IMR-90 (cell line): ENCODE measurements around the gene CCL14.

ENCODE experiments used
- CTCF ChIP-seq: conservative IDR thresholded peaks from 2 replicates; pipeline ENCODE4 v1.5.1; 2012; ENCODE audit warnings: mild to moderate bottlenecking, low read depth, low read length, improper control_type of control experiment
- RAD21 ChIP-seq: IDR thresholded peaks from 2 replicates; pipeline ENCODE4 v1.6.1; 2012; ENCODE audit warnings: low read length, improper control_type of control experiment

DNA sequence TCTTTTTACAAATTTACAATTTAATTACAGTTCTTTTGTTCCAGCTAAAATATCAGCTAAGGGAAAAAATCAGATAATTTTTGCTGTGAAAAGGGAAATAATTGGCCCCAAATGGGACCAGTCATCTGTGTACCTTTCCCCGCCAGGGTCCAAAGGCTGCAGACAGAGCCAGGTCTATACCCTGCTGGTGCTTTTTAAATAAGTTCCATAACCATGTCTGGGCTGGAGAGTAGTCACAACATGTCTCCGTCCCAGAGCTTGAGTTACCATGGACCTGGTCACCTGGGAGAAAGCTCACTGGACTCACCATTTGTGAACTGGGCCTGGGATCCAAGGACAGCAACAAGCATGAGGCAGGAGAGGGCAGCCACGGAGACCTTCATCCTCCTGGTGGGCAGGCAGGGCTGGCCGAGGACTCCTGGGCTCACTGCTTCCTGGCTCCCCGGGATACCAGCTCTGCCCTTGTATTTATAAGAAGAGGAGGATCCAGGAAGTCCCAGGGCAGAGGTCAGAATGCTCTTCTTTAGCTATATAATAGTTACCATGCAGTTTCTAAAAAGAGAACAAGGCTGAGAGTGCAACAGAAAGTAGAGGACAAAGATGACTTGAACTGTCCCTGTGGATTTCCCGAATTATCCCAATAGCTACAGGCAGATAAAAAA, 14.7 kb upstream of the CCL14 start, which contains the start of gene CCL15:
- TF ChIP-seq RAD21 (no peak), CTCF (no peak)
